ENCODE data around the gene FRMPD2.

GRCh38 chr10:48206482-48207250 is 67.8 kb downstream of the FRMPD2 start:
- TF ChIP-seq CTCF (conservative IDR thresholded peaks at IDR 0.05; ENCODE audit: low read length) (no peak), EZH2phosphoT487 (IDR thresholded peaks at IDR 0.05; ENCODE audit: borderline replicate concordance) (no peak)

Data from Loucy (cell line).